Measurements from ENCODE around the gene TBC1D16. TPM values are rescaled to one million over a fixed set of nuclear protein-coding genes. Genes with fewer than 3 reads are reported as not detected.
A peak's percentile ranks its signal among the peaks of the same experiment; 100 is the strongest.

Gene TBC1D16
- total RNA-seq, 2 experiments from 2014 or later, result 5.4 TPM

DNA sequence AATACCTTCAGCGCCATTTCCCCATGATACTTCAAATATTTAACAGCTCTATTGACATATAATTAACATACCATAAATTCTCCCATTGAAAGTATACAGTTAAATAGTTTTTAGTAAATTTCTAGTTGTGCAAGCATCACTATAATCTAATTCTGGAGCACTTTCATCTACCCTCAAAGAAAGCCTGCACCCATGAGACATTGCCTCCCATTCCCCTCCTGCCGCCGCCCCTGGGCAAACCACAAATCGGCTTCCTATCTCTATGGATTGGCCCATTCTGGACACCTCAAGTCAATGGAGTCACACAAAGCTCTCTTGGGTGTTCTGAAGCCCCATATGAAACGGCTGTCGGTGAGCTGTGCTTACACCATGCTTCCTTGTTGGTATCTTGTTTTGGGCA, 119.2 kb downstream of the TBC1D16 start:
- Mint-ChIP-seq H3K4me3 (no peak overlapping the region), H3K4me1 (ENCODE audit: low read depth) (no peaks in the 10 kb centered on the region), H3K27me3 (peaks cover 9% of the 10 kb centered on the region), H3K27ac (no peak overlapping the region), H3K9me3 (no peaks in the 10 kb centered on the region), H3K36me3 (no peaks in the 10 kb centered on the region)
- no peak for DNase-seq
- CTCF ChIA-PET, result no interaction called here
- POLR2A ChIA-PET, result no interaction called here
- intact Hi-C loops (cut with micrococcal nuclease), result no loop called here

DNA sequence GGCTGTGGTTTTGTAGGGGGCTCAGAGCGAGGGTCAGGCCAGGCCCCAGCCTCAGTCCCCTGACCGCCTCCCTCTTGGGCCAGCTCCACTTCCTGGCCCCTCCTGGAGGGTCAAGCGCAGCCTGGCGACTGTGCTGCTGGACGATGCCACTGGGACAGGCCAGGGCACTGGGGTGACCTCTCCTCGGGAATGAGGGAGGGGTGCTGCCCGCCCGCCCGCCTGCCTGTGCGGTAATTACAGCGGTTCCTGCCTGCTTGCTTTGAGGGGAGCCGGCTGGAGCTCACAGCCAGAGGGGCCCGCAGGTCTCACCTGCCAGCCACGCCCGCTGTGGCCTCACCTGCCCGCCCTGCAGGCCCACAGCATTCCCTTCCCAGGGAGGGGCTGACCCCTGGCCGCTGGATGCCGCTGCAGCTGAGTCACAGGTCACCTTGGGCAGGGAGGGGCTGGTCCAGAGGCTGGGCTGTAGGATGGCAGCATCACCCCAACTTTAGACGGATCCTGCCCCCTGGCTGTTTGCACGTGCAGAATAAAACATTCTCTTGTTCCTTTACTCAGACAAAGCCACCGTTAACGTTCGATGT, 119.7 kb downstream of the TBC1D16 start:
- POLR2A ChIA-PET, result no interaction called here
- peaks cover 9% of the 10 kb centered on the region for H3K27me3 Mint-ChIP-seq
- no peaks in the 10 kb centered on the region for H3K4me1 Mint-ChIP-seq (ENCODE audit: low read depth)
- CTCF ChIA-PET, result interaction anchor here (0.8 kb wide), 2 partner anchors 71 to 139 kb away, joined by 3 read pairs; partner anchors contain the start of gene CBX2
- H3K4me3 Mint-ChIP-seq, result no peak overlapping the region
- H3K36me3 Mint-ChIP-seq, result no peaks in the 10 kb centered on the region
- H3K27ac Mint-ChIP-seq, result no peak overlapping the region
- peak; percentile 39 for DNase-seq
- H3K9me3 Mint-ChIP-seq, result no peaks in the 10 kb centered on the region
- intact Hi-C loops (cut with micrococcal nuclease), result no loop called here

DNA sequence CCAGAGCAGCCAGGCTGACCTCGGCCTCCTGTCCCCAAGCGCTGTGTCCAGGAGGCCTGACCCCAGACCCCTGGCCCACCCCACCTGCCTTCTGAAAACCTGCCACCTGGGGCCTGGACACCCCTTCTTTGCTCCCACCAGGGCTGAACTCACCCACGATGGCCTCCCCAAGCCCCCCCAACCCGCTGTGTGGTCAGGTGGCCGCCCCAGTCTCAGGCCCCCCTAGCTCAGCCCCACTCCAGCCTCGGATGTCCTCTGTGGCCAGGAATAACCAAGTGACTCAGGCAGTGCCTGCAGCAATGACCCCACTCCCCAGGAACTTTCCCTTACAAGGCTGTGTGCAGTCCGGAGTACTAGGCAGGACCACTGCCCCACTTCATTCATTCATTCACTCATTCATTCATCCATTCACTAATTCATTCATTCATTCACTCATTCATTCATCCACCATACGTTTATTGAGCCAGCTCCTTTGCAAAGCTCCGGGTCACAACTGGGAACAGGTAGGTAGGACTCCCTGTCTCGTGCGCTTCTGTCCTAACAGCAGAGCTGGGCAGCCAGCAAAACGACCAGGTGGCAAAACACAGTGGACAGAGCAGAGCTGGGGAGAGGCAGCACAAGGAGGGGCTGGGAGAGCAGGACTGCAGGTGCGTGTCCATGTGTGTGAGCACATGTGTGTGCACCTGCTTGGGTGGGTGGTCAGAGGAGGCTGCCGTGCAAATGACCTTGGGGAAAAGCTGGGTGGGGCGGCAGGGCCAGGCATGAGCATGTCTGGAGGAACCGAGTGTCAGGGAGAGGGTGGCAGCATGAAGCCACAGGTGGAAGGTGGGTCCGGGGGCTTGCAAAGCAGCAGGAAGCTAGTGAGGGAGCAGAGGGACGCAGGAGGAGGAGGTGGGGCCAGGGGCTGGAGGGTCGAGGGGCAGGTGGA, 120.6 kb downstream of the TBC1D16 start:
- no peaks in the 10 kb centered on the region for H3K4me1 Mint-ChIP-seq (ENCODE audit: low read depth)
- H3K36me3 Mint-ChIP-seq, result no peaks in the 10 kb centered on the region
- no peaks in the 10 kb centered on the region for H3K9me3 Mint-ChIP-seq
- H3K27ac Mint-ChIP-seq, result no peak overlapping the region
- ChIA-PET CTCF (interaction anchor here (0.8 kb wide), 2 partner anchors 70 to 138 kb away, joined by 3 read pairs; partner anchors contain the start of gene CBX2), POLR2A (no interaction called here)
- no peak overlapping the region for H3K4me3 Mint-ChIP-seq
- intact Hi-C loops (cut with micrococcal nuclease), result no loop called here
- H3K27me3 Mint-ChIP-seq, result peaks cover 9% of the 10 kb centered on the region
- no peak for DNase-seq

DNA sequence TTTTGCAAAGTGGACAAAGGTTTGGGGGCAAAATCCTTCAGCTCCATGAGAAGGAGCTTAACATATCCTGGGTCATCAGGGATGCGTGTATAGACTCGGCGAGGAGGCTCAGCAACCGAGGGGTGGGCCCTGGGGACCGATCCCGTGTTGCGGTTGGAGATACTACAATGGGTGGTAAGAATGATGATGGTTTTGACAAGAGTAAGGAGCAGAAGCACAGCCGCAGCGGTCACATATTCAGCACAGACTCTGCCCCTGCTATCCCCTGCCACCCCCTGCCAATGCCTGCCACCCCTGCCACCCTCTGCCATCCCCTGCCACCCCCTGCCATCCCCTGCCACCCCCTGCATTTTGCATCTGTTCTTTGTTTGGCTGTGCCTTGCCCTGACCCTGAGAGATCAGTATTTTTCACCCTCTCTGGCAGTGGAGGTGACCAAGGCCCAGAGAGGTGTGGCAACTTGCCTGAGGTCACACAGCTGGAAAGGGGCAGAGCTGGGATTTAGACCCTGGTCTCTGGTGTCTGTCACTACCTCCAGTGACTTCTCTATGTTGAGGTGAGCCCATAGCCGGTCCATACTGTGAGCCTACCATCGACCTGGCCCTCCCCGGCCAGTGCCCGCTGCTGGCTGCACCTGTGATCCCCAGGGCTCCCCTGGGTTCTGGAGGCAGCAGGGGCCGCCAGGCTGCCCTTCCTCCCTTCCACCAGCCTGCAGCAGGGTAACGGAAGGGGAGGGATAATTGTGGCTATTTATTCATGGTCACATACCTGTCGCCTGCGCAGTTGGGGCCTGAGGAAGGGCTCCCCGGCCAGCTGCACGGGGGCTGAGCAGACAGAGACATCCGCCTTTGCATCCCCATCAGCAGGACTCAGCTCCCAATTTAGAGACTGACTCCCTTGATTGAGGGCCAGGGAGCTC, 121.5 kb downstream of the TBC1D16 start:
- peaks cover 7% of the 10 kb centered on the region for H3K27me3 Mint-ChIP-seq
- intact Hi-C loops (cut with micrococcal nuclease), result no loop called here
- no peak for DNase-seq
- no peak overlapping the region for H3K27ac Mint-ChIP-seq
- H3K4me3 Mint-ChIP-seq, result no peak overlapping the region
- ChIA-PET POLR2A (no interaction called here), CTCF (no interaction called here)
- no peaks in the 10 kb centered on the region for H3K4me1 Mint-ChIP-seq (ENCODE audit: low read depth)
- no peaks in the 10 kb centered on the region for H3K9me3 Mint-ChIP-seq
- no peaks in the 10 kb centered on the region for H3K36me3 Mint-ChIP-seq

DNA sequence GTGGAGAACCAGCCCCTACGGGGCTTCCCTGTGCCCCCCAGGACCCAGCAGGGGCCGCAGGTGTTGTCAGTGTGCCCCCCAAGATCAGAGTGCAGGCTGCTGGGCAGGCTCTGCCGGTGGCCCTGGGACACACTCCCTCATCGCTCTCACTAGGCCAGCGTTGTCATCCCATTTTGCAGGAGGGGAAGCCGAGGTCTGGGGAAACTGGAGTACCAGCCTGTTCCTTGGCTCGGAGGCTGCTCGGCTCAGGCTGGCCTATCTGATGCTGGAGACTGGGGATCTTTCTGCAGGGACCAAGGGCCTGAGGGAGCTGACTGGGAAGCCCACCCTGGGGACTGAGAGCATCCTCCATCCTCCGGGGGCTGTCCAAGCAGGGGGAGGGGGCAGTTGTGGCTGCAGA, 122.2 kb downstream of the TBC1D16 start:
- intact Hi-C loops (cut with micrococcal nuclease), result no loop called here
- no peaks in the 10 kb centered on the region for H3K36me3 Mint-ChIP-seq
- H3K27ac Mint-ChIP-seq, result no peak overlapping the region
- no peaks in the 10 kb centered on the region for H3K4me1 Mint-ChIP-seq (ENCODE audit: low read depth)
- no peaks in the 10 kb centered on the region for H3K9me3 Mint-ChIP-seq
- ChIA-PET POLR2A (no interaction called here), CTCF (no interaction called here)
- peaks cover 6% of the 10 kb centered on the region for H3K27me3 Mint-ChIP-seq
- H3K4me3 Mint-ChIP-seq, result no peak overlapping the region
- no peak for DNase-seq

DNA sequence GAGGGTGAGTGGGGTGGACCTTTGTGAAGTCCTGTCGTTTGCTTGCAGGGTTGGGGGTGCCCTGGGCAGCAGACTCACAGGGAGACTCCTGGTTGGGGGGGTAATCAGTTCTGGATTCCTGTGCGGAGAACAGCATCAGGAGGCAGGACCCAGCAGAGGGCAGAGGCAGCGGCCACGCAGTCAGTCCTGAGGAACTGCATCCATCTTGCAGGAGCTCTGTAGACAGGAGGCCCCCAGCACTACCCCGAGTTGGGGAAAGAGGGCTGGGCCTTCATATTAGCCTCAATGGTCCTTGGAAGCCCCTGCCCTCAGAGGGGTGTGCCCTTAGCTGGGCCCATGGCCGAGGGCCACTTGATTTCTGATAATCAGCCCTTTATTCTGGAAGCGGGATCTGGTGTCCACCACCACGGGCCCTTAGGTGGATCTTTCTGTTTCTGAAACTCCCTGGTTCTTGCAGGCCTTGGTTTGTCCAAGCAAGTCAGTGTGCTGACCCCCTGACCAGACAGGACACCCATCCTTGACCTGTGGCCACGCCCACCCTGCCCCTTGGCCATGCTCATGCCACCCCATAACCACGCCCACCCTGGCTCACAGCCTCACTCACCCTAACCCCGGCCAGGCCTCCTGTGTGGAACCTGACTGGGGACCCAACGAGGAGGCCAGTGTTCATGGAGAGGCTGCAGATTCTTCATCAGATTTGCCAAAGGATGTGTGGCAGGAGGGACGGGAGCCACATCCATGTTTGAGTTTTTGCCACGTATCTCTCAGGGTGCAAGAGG, 122.9 kb downstream of the TBC1D16 start:
- intact Hi-C loops (cut with micrococcal nuclease), result no loop called here
- Mint-ChIP-seq H3K4me1 (ENCODE audit: low read depth) (no peaks in the 10 kb centered on the region), H3K27ac (no peak overlapping the region), H3K36me3 (no peaks in the 10 kb centered on the region), H3K27me3 (peaks cover 6% of the 10 kb centered on the region), H3K9me3 (no peaks in the 10 kb centered on the region), H3K4me3 (no peak overlapping the region)
- POLR2A ChIA-PET, result no interaction called here
- DNase-seq, result no peak
- CTCF ChIA-PET, result no interaction called here

DNA sequence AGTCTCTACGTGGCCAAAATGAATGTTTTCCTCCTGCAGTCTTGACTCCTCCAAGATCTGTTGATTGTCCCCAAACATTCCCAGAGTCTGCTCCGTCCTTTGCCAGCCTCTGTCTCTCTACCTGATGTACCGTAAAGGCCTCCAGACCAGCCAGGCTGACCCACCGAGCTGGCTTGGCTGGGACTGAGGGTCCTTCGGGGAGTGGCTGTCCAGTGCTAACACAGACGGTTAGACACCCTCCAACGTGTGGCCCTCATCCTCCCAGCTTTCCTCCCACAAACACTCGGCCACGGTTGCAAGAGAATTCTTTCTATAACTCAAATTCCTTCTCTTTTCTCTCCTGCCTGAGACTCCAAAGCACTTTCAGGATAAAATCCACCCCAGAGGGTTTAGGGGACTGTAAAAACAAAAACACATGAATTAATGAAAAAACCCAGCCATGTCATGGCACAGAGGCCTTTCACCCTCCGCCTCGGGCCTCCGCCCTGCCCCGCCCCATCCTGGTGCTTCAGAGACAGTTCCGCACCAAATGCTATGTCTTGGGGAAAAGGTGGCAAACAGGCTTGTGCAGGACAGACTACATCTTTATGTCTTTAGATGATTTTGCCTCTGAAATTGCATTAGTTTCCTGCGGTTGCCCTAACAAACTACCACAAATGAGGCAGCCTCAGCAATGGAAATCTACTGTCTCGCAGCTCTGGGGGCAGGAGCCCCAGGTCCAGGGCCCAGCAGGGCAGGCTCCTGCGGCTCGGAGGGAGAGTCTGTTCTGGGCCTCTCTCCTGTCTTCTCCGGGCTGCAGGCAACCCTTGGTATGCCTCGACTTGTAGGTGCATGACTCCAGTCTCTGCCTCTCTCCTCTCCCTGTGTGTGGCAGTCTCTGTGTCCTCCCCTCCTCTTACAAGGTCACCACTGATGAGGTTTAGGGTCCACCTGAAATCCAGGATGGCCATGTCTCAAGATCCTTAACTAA, 124.0 kb downstream of the TBC1D16 start:
- intact Hi-C loops (cut with micrococcal nuclease), result no loop called here
- ChIA-PET CTCF (no interaction called here), POLR2A (no interaction called here)
- Mint-ChIP-seq H3K9me3 (no peaks in the 10 kb centered on the region), H3K36me3 (no peaks in the 10 kb centered on the region), H3K4me3 (no peak overlapping the region), H3K27ac (no peak overlapping the region), H3K27me3 (peaks cover 4% of the 10 kb centered on the region), H3K4me1 (ENCODE audit: low read depth) (no peaks in the 10 kb centered on the region)
- DNase-seq, result no peak

DNA sequence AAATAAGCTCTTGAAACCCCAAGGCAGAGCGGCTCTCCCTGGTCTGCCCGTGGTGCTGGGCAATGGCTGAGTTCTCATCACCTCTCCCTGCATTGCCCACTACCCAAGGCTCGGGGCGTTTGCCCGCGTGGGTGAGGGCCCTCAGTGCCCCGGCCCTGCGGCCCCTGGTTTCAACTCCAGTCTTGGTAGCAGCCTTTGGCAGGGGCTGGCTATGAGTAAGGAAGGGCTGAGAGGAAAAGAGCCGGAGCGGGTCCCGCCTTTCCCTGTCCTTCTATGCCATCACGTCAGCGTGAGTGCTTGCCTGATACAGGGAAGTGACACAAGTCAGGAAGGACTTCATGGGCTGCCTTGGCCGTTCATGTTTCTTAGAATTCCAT, 124.7 kb downstream of the TBC1D16 start:
- no peak overlapping the region for H3K27ac Mint-ChIP-seq
- CTCF ChIA-PET, result no interaction called here
- no peaks in the 10 kb centered on the region for H3K36me3 Mint-ChIP-seq
- POLR2A ChIA-PET, result no interaction called here
- intact Hi-C loops (cut with micrococcal nuclease), result no loop called here
- H3K4me3 Mint-ChIP-seq, result no peak overlapping the region
- H3K4me1 Mint-ChIP-seq (ENCODE audit: low read depth), result no peaks in the 10 kb centered on the region
- peaks cover 4% of the 10 kb centered on the region for H3K27me3 Mint-ChIP-seq
- no peaks in the 10 kb centered on the region for H3K9me3 Mint-ChIP-seq
- DNase-seq, result no peak

DNA sequence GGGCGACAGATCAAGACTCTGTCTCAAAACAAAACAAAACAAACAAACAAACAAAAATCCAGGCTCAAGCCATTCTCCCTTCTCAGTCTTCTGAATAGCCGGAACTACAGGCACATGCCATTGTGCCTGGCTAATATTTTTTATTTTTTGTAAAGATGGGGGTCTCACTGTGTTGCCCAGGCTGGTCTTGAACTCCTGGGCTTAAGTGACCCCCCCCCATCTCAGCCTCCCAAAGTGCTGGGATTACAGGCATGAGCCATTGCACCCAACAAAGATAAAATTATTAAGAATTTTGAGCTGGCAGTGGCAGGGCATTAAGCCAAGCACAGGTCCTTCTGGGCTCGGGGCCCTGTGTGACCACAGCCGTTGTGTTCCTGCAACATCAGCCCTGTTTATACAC, 126.6 kb downstream of the TBC1D16 start:
- no peak for DNase-seq
- H3K27ac Mint-ChIP-seq, result no peak overlapping the region
- no peaks in the 10 kb centered on the region for H3K9me3 Mint-ChIP-seq
- H3K27me3 Mint-ChIP-seq, result peaks cover 2% of the 10 kb centered on the region
- no peaks in the 10 kb centered on the region for H3K4me1 Mint-ChIP-seq (ENCODE audit: low read depth)
- CTCF ChIA-PET, result interaction anchor here (0.6 kb wide), 1 partner anchor 15 kb away, joined by 6 read pairs; no protein-coding TSS in a partner anchor
- intact Hi-C loops (cut with micrococcal nuclease), result no loop called here
- H3K36me3 Mint-ChIP-seq, result no peaks in the 10 kb centered on the region
- POLR2A ChIA-PET, result no interaction called here
- H3K4me3 Mint-ChIP-seq, result no peak overlapping the region

DNA sequence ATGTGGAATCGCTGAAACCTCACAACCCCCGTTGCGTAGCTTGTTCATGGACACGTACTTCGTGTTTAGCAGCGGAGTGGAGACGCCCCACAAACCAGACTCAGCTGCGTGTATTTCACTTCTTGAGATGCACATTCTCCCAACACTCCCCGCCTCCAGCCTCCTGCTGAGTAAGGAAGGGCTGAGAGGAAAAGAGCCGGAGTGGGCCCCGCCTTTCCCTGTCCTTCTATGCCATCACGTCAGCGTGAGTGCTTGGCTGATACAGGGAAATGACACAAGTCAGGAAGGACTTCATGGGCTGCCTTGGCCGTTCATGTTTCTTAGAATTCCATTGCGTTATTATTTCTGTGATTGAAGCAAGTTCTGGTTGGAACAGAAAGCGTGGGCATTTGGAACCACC, 127.8 kb downstream of the TBC1D16 start:
- DNase-seq, result no peak
- Mint-ChIP-seq H3K9me3 (no peaks in the 10 kb centered on the region), H3K4me1 (ENCODE audit: low read depth) (no peaks in the 10 kb centered on the region), H3K4me3 (no peak overlapping the region), H3K36me3 (no peaks in the 10 kb centered on the region), H3K27ac (no peak overlapping the region), H3K27me3 (peaks cover 2% of the 10 kb centered on the region)
- ChIA-PET POLR2A (no interaction called here), CTCF (no interaction called here)
- intact Hi-C loops (cut with micrococcal nuclease), result no loop called here

DNA sequence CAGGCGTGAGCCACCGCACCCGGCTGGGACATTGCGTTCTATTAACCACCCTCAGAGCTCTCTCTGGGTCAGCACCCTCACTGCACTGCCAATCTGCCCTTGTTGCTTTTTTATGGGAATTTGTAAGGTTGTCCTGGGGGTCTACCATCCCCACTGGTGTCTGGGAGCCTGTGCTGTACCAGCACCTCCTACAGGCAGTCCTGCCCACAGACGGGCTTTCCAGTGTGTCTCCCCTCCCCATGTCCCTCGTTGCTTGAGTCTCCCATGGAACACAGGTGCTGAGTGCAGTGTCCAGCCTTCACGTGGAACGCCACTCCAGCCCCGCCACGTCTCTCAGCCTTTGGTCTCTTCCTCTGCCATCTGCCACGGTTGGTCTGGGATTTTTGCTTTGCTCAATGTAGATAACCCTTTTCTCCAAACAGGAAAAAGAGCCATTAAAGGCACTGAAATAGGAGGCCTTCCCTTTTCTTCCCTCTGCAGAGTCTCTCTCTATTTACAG, 128.4 kb downstream of the TBC1D16 start:
- intact Hi-C loops (cut with micrococcal nuclease), result no loop called here
- no peak overlapping the region for H3K27ac Mint-ChIP-seq

More for the DNA sequence above, 128.4 kb downstream of the TBC1D16 start:
- Mint-ChIP-seq H3K27me3 (peaks cover 2% of the 10 kb centered on the region), H3K4me3 (no peak overlapping the region), H3K9me3 (no peaks in the 10 kb centered on the region), H3K36me3 (no peaks in the 10 kb centered on the region), H3K4me1 (ENCODE audit: low read depth) (no peaks in the 10 kb centered on the region)
- no peak for DNase-seq
- ChIA-PET CTCF (no interaction called here), POLR2A (no interaction called here)
